Lung (tissue), 12 donors: ENCODE measurements around the gene PTGFRN. TPM values are rescaled to one million over a fixed set of nuclear protein-coding genes. Genes with fewer than 3 reads are reported as not detected.

Source experiments
- ATAC-seq: fragments of 200-7000 bp; cut with Tn5 transposase; one replicate; pipeline ENCODE4 v1.9.1; 2020; ENCODE audit warnings: moderate number of reproducible peaks; ENCODE audit not compliant: insufficient read depth, low FRiP score
- DNase-seq, 3 donors: peaks; one replicate each; pipeline ENCODE4 v3.0.0-alpha.2; 2013 to 2017
- H3K27ac ChIP-seq, 2 donors: one replicate each; pipeline ENCODE4 v1.5.1; 2013; ENCODE audit warnings: mild to moderate bottlenecking in 2 of 2, moderate library complexity in 2 of 2, control low read depth in 1 of 2, inconsistent platforms in 1 of 2, low read depth in 1 of 2, low read length in 1 of 2
- H3K27me3 ChIP-seq, 3 donors: one replicate each; pipeline ENCODE4 v1.5.1; 2013; ENCODE audit warnings: low read length in 2 of 3; ENCODE audit not compliant: control insufficient read depth in 3 of 3, insufficient read depth in 3 of 3
- H3K36me3 ChIP-seq, 4 donors: one replicate each; pipeline ENCODE4 v1.5.1; 2013; ENCODE audit warnings: low read length in 4 of 4, mild to moderate bottlenecking in 1 of 4, moderate library complexity in 1 of 4; ENCODE audit not compliant: control insufficient read depth in 4 of 4, insufficient read depth in 4 of 4
- H3K4me1 ChIP-seq, 5 donors: one replicate each; pipeline ENCODE4 v1.5.1; 2013; ENCODE audit warnings: low read length in 5 of 5, mild to moderate bottlenecking in 2 of 5, moderate library complexity in 1 of 5; ENCODE audit not compliant: control insufficient read depth in 5 of 5, insufficient read depth in 5 of 5
- H3K4me3 ChIP-seq: one replicate; pipeline ENCODE4 v1.5.1; 2013; ENCODE audit warnings: mild to moderate bottlenecking, control low read depth, moderate library complexity
- H3K9ac ChIP-seq, 2 donors: one replicate each; pipeline ENCODE4 v1.5.1; 2013; ENCODE audit warnings: low read length in 2 of 2, control low read depth in 1 of 2; ENCODE audit not compliant: insufficient read depth in 1 of 2
- H3K9me3 ChIP-seq, 4 donors: one replicate each; pipeline ENCODE4 v1.5.1; 2013; ENCODE audit warnings: low read length in 3 of 4, mild to moderate bottlenecking in 1 of 4, moderate library complexity in 1 of 4; ENCODE audit not compliant: control insufficient read depth in 4 of 4, insufficient read depth in 3 of 4
- CTCF ChIP-seq: IDR thresholded peaks from 2 replicates; pipeline ENCODE4 v1.5.1; 2012; ENCODE audit warnings: mild to moderate bottlenecking; ENCODE audit errors: control extremely low read depth, extremely low read depth
- WGBS, 2 donors: extraction: QIAGEN DNeasy Blood & Tissue Kit; methylation state at CpG; one replicate each; pipeline ENCODE4 v1.1.7; 2013; 5-methylcytosine and 5-hydroxymethylcytosine counted together
- polyA plus RNA-seq, 2 donors: library from polyadenylated mRNA; stranded (reverse); fragments of 200-250 nt; gene quantifications; one replicate each; pipeline ENCODE4 v1.2.1, GENCODE V29; 2013
- total RNA-seq, 2 donors: library from RNA; depleted of rRNA in 1 of 2; stranded (reverse); fragments of >200 nt in 1 of 2; gene quantifications; one replicate each; pipeline ENCODE4 v1.2.1, GENCODE V29; 2014 to 2021
- donor health status: control.
- donor health status: control.
- donor health status: Bipolar disorder and iron deficiency.
- donor health status: healthy.
- donor health status: DM: yes; HTN: yes; CAD: no.

The PTGFRN gene
- total and polyA plus RNA-seq, 4 donors, result 8.0 to 51.7 (median 24.9) TPM

- 95 to 97% methylated on average over 11 of the region's 11 CpGs for WGBS, 2 donors
- H3K36me3 ChIP-seq, result peaks cover 0 to 11% (median 6%) of the 10 kb centered on the region in 4 donors
- H3K9me3 ChIP-seq, result no peaks in the 10 kb centered on the region
- no peak overlapping the region for H3K4me3 ChIP-seq
- H3K4me1 ChIP-seq, result peaks cover 0 to 3% (median 0%) of the 10 kb centered on the region in 5 donors
- H3K27me3 ChIP-seq, result no peaks in the 10 kb centered on the region
- no peak for DNase-seq
- no peak overlapping the region for H3K27ac ChIP-seq
- ATAC-seq, result no peak
- TF ChIP-seq CTCF, result no peak
- no peak overlapping the region for H3K9ac ChIP-seq
These were observed 57.1 kb downstream of the PTGFRN start for GRCh38 chr1:116966791-116967190.

GRCh38 chr1:116968724-116969123 lies 59.0 kb downstream of the PTGFRN start:
- no peak for DNase-seq
- Histone ChIP-seq H3K36me3 (peaks cover 0 to 11% (median 6%) of the 10 kb centered on the region in 4 donors), H3K9ac (no peak overlapping the region), H3K4me1 (no peaks in the 10 kb centered on the region), H3K27ac (no peak overlapping the region), H3K9me3 (peaks cover 0 to 2% (median 0%) of the 10 kb centered on the region in 4 donors), H3K27me3 (no peaks in the 10 kb centered on the region), H3K4me3 (no peak overlapping the region)
- TF ChIP-seq CTCF, result no peak
- ATAC-seq, result no peak
- 83 to 92% methylated on average over 3 of the region's 3 CpGs for WGBS, 2 donors

- Histone ChIP-seq H3K4me3 (no peak overlapping the region), H3K4me1 (no peaks in the 10 kb centered on the region), H3K36me3 (peaks cover 0 to 19% (median 13%) of the 10 kb centered on the region in 4 donors), H3K9ac (no peak overlapping the region), H3K27ac (no peak overlapping the region), H3K27me3 (no peaks in the 10 kb centered on the region), H3K9me3 (peaks cover 0 to 6% (median 0%) of the 10 kb centered on the region in 4 donors)
- WGBS, 2 donors, result 73 to 81% methylated on average over 4 of the region's 4 CpGs
- no peak for TF ChIP-seq CTCF
- ATAC-seq, result no peak
- DNase-seq, result no peak
These were observed 61.6 kb downstream of the PTGFRN start for GRCh38 chr1:116971258-116971860.
